Measurements from ENCODE around the gene GNA12.
"Not testable (repeated sequence)": the region's sequence is repeated elsewhere in the genome, so short reads cannot be mapped to it uniquely, and the experiment has no call there.

The GNA12 gene

GRCh38 chr7:2688409-2689342 is 155.4 kb downstream of the GNA12 start:
- DNase-seq, result no peak

GRCh38 chr7:2687881-2688318 is 156.2 kb downstream of the GNA12 start, which contains the start of gene AMZ1:
Gene AMZ1, plus strand, starts transcription at chr7:2688202. Its CDS starts 12,250 bp downstream, at chr7:2700452.
- DNase-seq, result no peak

- DNase-seq, result no peak
Observed at GRCh38 chr7:2687338-2687869, 156.7 kb downstream of the GNA12 start.

- DNase-seq, result no peak
Observed at GRCh38 chr7:2686101-2686500, 158.0 kb downstream of the GNA12 start.

GRCh38 chr7:2684501-2684900 is 159.6 kb downstream of the GNA12 start:
- DNase-seq, result no peak

GRCh38 chr7:2681929-2682799 is 161.9 kb downstream of the GNA12 start:
- DNase-seq, result no peak

GRCh38 chr7:2680792-2681490 is 163.2 kb downstream of the GNA12 start:
- DNase-seq, result peak; percentile 26 to 79

- DNase-seq, result no peak
Observed at GRCh38 chr7:2680256-2680655, 163.9 kb downstream of the GNA12 start.

GRCh38 chr7:2679135-2680127 is 164.7 kb downstream of the GNA12 start:
- DNase-seq, result not testable (repeated sequence)

- not testable (repeated sequence) for DNase-seq
Observed at GRCh38 chr7:2678454-2678853, 165.7 kb downstream of the GNA12 start.
